Neural progenitor cell (in vitro differentiated cells): ENCODE results near the gene ITGB8. TPM values are rescaled to one million over a fixed set of nuclear protein-coding genes. Genes with fewer than 3 reads are reported as not detected.
A peak's percentile ranks its signal among the peaks of the same experiment; 100 is the strongest.

Experiments used
- DNase-seq: peaks from one replicate; pipeline ENCODE4 v3.0.0-alpha.2; 2016; ENCODE audit warnings: low spot score
- H2AFZ ChIP-seq: fragments of 200-600 bp; sonication (generic); replicated peaks from 2 replicates; pipeline ENCODE4 v1.6.1; 2016; ENCODE audit warnings: antibody characterized with exemption
- H3F3A ChIP-seq: fragments of 200-600 bp; sonication (generic); 2 replicates; pipeline ENCODE4 v1.6.1; 2016; ENCODE audit warnings: antibody characterized with exemption, low read depth
- H3K27ac ChIP-seq: fragments of 200-600 bp; sonication (generic); 2 replicates; pipeline ENCODE4 v1.5.1; 2016; ENCODE audit warnings: mild to moderate bottlenecking
- H3K27me3 ChIP-seq: fragments of 200-600 bp; sonication (generic); 2 replicates; pipeline ENCODE4 v1.6.1; 2016; ENCODE audit warnings: mild to moderate bottlenecking, moderate library complexity
- H3K36me3 ChIP-seq: fragments of 200-600 bp; sonication (generic); 2 replicates; pipeline ENCODE4 v1.5.1; 2016
- H3K4me1 ChIP-seq: fragments of 200-600 bp; sonication (generic); 2 replicates; pipeline ENCODE4 v1.6.1; 2016; ENCODE audit warnings: mixed run types
- H3K4me2 ChIP-seq: fragments of 200-600 bp; sonication (generic); 2 replicates; pipeline ENCODE4 v1.6.1; 2016
- H3K4me3 ChIP-seq: fragments of 200-600 bp; sonication (generic); 2 replicates; pipeline ENCODE4 v1.5.1; 2016
- H3K79me2 ChIP-seq: fragments of 200-600 bp; sonication (generic); 2 replicates; pipeline ENCODE4 v1.6.1; 2016; ENCODE audit warnings: low read depth
- H3K9ac ChIP-seq: fragments of 200-600 bp; sonication (generic); 2 replicates; pipeline ENCODE4 v1.6.1; 2016
- H3K9me3 ChIP-seq: fragments of 200-600 bp; sonication (generic); 2 replicates; pipeline ENCODE4 v1.5.1; 2016; ENCODE audit warnings: low read depth
- H4K20me1 ChIP-seq: fragments of 200-600 bp; sonication (generic); 2 replicates; pipeline ENCODE4 v1.6.1; 2016; ENCODE audit warnings: low read depth
- H3K27ac Mint-ChIP-seq: 3 replicates; pipeline ENCODE4 v1.8.0; 2021; ENCODE audit warnings: mixed read lengths
- H3K27me3 Mint-ChIP-seq: 2 replicates; pipeline ENCODE4 v1.8.0; 2022; ENCODE audit warnings: low read depth, mild to moderate bottlenecking, inconsistent platforms, moderate library complexity, mixed read lengths; ENCODE audit not compliant: insufficient read depth
- H3K36me3 Mint-ChIP-seq: 3 replicates; pipeline ENCODE4 v1.8.0; 2021; ENCODE audit warnings: mixed read lengths
- H3K4me1 Mint-ChIP-seq: 3 replicates; pipeline ENCODE4 v1.8.0; 2021; ENCODE audit warnings: mixed read lengths
- H3K4me3 Mint-ChIP-seq: 3 replicates; pipeline ENCODE4 v1.8.0; 2021; ENCODE audit warnings: mild to moderate bottlenecking, moderate library complexity, mixed read lengths
- H3K9me3 Mint-ChIP-seq: 3 replicates; pipeline ENCODE4 v1.8.0; 2020; ENCODE audit warnings: mixed read lengths
- EZH2 ChIP-seq: fragments of 200-600 bp; sonication (generic); IDR thresholded peaks from 2 replicates; pipeline ENCODE4 v1.6.1; 2017; ENCODE audit warnings: antibody characterized with exemption, mild to moderate bottlenecking, moderate library complexity
- EZH2phosphoT487 ChIP-seq: fragments of 200-600 bp; sonication (generic); IDR thresholded peaks from 2 replicates; pipeline ENCODE4 v1.6.1; 2017; ENCODE audit warnings: antibody characterized with exemption
- total RNA-seq: library from RNA; depleted of rRNA; stranded (reverse); fragments of >200 nt; gene quantifications from 2 replicates; pipeline ENCODE4 v1.2.3, GENCODE V29; 2015; ENCODE audit warnings: low replicate concordance
- TF ChIP-seq, protein P1 (sequence below): fragments of 200-600 bp; sonication (generic); IDR thresholded peaks from 2 replicates; pipeline ENCODE4 v1.5.1; 2017; ENCODE audit warnings: antibody characterized with exemption, mild to moderate bottlenecking

The ITGB8 gene
- total RNA-seq, 1 donor from 2014 or later, result 5.3 TPM

DNA sequence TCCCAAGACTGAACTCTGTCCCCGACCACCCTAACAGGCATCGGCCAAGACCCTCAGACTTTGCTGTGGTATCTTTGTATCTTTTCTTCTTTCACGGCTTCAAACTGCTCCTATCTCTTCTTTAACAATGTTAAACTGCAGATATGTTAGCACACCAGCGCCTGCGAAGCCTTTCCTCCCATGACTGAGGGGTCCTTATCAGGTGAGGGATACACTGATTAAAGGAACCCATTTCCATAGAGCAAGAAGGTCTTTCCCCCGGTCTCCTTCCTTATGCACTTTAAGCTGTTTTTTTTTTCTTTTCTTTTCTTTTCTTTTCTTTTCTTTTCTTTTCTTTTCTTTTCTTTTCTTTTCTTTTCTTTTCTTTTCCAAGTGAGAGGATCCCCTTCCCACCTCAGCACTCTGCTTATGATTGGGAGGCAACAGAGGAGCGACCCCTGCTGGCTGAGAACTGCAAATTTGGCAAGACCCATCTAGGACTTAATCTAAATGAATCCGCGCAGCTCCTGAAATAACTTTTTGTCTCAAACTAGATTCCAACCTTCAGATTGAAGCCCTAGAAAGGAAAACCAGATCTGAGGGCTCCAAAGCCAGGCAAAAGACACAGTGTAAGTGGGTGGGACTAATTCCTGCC lies 109.9 kb downstream of the ITGB8 start:
- peaks cover 5% of the 10 kb centered on the region for H3K4me1 Mint-ChIP-seq
- no peaks in the 10 kb centered on the region for H3K4me1 ChIP-seq
- H3K27ac Mint-ChIP-seq, result no peak overlapping the region
- no peak overlapping the region for H3K4me3 Mint-ChIP-seq
- no peaks in the 10 kb centered on the region for H3K9me3 ChIP-seq
- no peaks in the 10 kb centered on the region for H3K36me3 ChIP-seq
- no peaks in the 10 kb centered on the region for H4K20me1 ChIP-seq
- no peak overlapping the region for H3K9ac ChIP-seq
- peaks cover 9% of the 10 kb centered on the region for H3K9me3 Mint-ChIP-seq
- H3F3A ChIP-seq, result no peaks in the 10 kb centered on the region
- H3K4me2 ChIP-seq, result no peak overlapping the region
- H3K27me3 Mint-ChIP-seq, result peaks cover 4% of the 10 kb centered on the region
- no peak overlapping the region for H3K4me3 ChIP-seq
- peak; percentile 61 for DNase-seq
- H3K27ac ChIP-seq, result no peak overlapping the region
- no peaks in the 10 kb centered on the region for H3K27me3 ChIP-seq
- TF ChIP-seq, protein P1, sequence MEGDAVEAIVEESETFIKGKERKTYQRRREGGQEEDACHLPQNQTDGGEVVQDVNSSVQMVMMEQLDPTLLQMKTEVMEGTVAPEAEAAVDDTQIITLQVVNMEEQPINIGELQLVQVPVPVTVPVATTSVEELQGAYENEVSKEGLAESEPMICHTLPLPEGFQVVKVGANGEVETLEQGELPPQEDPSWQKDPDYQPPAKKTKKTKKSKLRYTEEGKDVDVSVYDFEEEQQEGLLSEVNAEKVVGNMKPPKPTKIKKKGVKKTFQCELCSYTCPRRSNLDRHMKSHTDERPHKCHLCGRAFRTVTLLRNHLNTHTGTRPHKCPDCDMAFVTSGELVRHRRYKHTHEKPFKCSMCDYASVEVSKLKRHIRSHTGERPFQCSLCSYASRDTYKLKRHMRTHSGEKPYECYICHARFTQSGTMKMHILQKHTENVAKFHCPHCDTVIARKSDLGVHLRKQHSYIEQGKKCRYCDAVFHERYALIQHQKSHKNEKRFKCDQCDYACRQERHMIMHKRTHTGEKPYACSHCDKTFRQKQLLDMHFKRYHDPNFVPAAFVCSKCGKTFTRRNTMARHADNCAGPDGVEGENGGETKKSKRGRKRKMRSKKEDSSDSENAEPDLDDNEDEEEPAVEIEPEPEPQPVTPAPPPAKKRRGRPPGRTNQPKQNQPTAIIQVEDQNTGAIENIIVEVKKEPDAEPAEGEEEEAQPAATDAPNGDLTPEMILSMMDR, result peak; percentile 75
- TF ChIP-seq EZH2, result no peak
- no peaks in the 10 kb centered on the region for H3K79me2 ChIP-seq
- H2AFZ ChIP-seq, result no peak overlapping the region
- peaks cover 2% of the 10 kb centered on the region for H3K36me3 Mint-ChIP-seq

DNA sequence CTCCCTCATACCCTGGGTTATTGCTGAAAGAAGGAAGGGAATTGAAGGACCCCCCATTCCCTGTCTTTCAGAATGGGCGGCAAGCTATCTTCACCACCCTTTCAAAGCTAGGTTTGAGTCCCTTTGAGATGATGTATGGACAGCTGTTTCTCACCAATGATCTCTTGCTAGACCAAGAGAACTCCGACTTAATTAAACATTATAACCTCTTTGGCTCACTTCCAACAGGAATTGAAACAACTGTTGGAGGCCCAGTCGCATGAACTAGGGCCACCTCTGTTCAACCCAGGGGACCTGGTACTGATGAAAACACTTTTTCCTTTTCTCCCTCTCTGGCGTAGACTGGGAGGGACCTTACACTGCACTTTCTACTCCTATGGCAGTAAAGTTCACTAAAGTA lies 110.6 kb downstream of the ITGB8 start:
- Histone ChIP-seq H3K27ac (no peak overlapping the region), H3F3A (no peaks in the 10 kb centered on the region), H3K4me2 (no peak overlapping the region), H3K4me3 (no peak overlapping the region), H3K79me2 (no peaks in the 10 kb centered on the region), H2AFZ (no peak overlapping the region), H3K9me3 (no peaks in the 10 kb centered on the region), H3K27me3 (no peaks in the 10 kb centered on the region), H4K20me1 (no peaks in the 10 kb centered on the region), H3K9ac (no peak overlapping the region), H3K36me3 (no peaks in the 10 kb centered on the region), H3K4me1 (no peaks in the 10 kb centered on the region)
- TF ChIP-seq EZH2phosphoT487 (no peak), EZH2 (no peak)
- TF ChIP-seq, protein P1, result no peak
- DNase-seq, result no peak
- Mint-ChIP-seq H3K27ac (no peak overlapping the region), H3K9me3 (peaks cover 9% of the 10 kb centered on the region), H3K4me3 (no peak overlapping the region), H3K36me3 (peaks cover 2% of the 10 kb centered on the region), H3K4me1 (peaks cover 5% of the 10 kb centered on the region), H3K27me3 (peaks cover 4% of the 10 kb centered on the region)

DNA sequence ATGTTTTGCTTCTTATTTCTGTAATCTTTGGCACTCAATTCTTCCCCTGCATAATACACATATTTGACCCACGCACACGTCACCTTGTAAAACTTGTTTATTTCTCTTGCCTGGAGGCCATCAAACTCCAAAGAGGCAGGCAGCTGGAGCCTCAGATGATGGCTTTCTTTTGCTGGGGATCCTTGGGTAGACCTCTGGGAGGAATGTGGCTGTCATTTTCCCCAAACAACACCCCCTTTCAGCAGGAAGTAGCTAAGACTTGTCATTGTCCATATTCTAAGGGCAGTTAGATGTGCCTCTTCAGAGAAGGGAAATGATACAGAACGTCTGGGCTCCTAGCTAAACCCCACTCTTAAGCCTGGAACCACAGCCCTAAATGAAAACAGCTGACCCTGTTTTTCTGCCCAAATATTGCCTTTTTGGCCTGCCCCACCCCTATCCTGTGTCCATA lies 111.3 kb downstream of the ITGB8 start:
- Histone ChIP-seq H3K36me3 (no peaks in the 10 kb centered on the region), H2AFZ (no peak overlapping the region), H3K27ac (no peak overlapping the region), H3K4me2 (no peak overlapping the region), H3F3A (no peaks in the 10 kb centered on the region), H3K4me3 (no peak overlapping the region), H3K4me1 (no peaks in the 10 kb centered on the region), H3K79me2 (no peaks in the 10 kb centered on the region), H4K20me1 (no peaks in the 10 kb centered on the region), H3K27me3 (no peaks in the 10 kb centered on the region), H3K9me3 (no peaks in the 10 kb centered on the region), H3K9ac (no peak overlapping the region)
- H3K27me3 Mint-ChIP-seq, result peaks cover 4% of the 10 kb centered on the region
- H3K4me3 Mint-ChIP-seq, result no peak overlapping the region
- no peak for DNase-seq
- peaks cover 9% of the 10 kb centered on the region for H3K9me3 Mint-ChIP-seq
- H3K36me3 Mint-ChIP-seq, result peaks cover 2% of the 10 kb centered on the region
- no peak overlapping the region for H3K27ac Mint-ChIP-seq
- peaks cover 5% of the 10 kb centered on the region for H3K4me1 Mint-ChIP-seq
- TF ChIP-seq, protein P1, result no peak
